Measurements from ENCODE around the gene TEAD2. TPM values are rescaled to one million over a fixed set of nuclear protein-coding genes. Genes with fewer than 3 reads are reported as not detected.
A peak's percentile ranks its signal among the peaks of the same experiment; 100 is the strongest.

TEAD2 gene
- total and polyA plus RNA-seq, 9 of the 15 experiments (the other 6 are each of a cell fraction or from before 2014, with no cell fraction given), result 1.6 to 27.0 (median 13.9) TPM

GRCh38 chr19:49324801-49325576 lies 37.2 kb downstream of the TEAD2 start, which contains the start of gene SLC6A16:
TSS of gene SLC6A16 (minus strand) at chr19:49325191. CDS start at chr19:49311347, 13,844 bp downstream.
- no peaks in the 10 kb centered on the region for H3K79me2 ChIP-seq (ENCODE audit: control insufficient read depth, insufficient read depth, low read length)
- 77% methylated on average over 31 of the region's 38 CpGs for WGBS (ENCODE audit: insufficient coverage, low coverage, missing lambda C conversion rate)
- no peak within 1 kb of the TSS for H3K27ac ChIP-seq (ENCODE audit: extremely low read depth, low read depth, low read length)
- ChIA-PET CTCF (ENCODE audit: low intra/inter-chr PET ratio) (no interaction called here), POLR2A (interaction anchor here (0.5 kb wide), 1 partner anchor 332 kb away, joined by 3 read pairs; the partner anchor contains the start of gene GYS1)
- intact Hi-C loops (cut with micrococcal nuclease), result no loop called here
- H3K4me1 ChIP-seq (replicated peaks in 1 of 2; ENCODE audit: control insufficient read depth in 2 of 2, insufficient read depth in 2 of 2, low read length in 2 of 2), result peaks cover 1 to 18% of the 10 kb centered on the region in 2 experiments; a peak in 4 of 5 replicates
- H3K9me3 ChIP-seq (replicated peaks; ENCODE audit: control insufficient read depth, insufficient read depth, low read depth, low read length), result no peaks in the 10 kb centered on the region
- no peak for ATAC-seq
- BruUV-seq (replicated peaks), result no TSS peak
- H3K4me3 ChIP-seq, result no peak within 1 kb of the TSS
- no peaks in the 10 kb centered on the region for H3K9me1 ChIP-seq (ENCODE audit: control insufficient read depth, insufficient read depth, low read length)
- DNase-seq (ENCODE audit: extremely low read depth in 1 of 4, low spot score in 3 of 4), result no peak
- H3K4me2 ChIP-seq (ENCODE audit: insufficient read depth, low read length), result no peak within 1 kb of the TSS
- no peak within 1 kb of the TSS for H3K9ac ChIP-seq (ENCODE audit: insufficient read depth in 1 of 2, low read depth in 2 of 2, low read length in 2 of 2)
- no peaks in the 10 kb centered on the region for H3K27me3 ChIP-seq (ENCODE audit: control insufficient read depth in 2 of 2, insufficient read depth in 2 of 2, low read length in 2 of 2)
- in situ Hi-C loops (cut with MboI), result no loop called here
- no peaks in the 10 kb centered on the region for H4K20me1 ChIP-seq (replicated peaks; ENCODE audit: control insufficient read depth, insufficient read depth, low read length)
- no peaks in the 10 kb centered on the region for H3K36me3 ChIP-seq (ENCODE audit: control insufficient read depth, insufficient read depth, low read length)
- FAIRE-seq, result no peak
- no peak within 1 kb of the TSS; the same call in 1 of the 2 replicates for H2AFZ ChIP-seq (ENCODE audit: low read depth, low read length)
- TF ChIP-seq CREB1 (IDR thresholded peaks at IDR 0.05) (no peak), CREB1 (CRISPR knock-in tag; IDR thresholded peaks at IDR 0.05) (no peak), MLLT1 (IDR thresholded peaks at IDR 0.05) (peak in 1 of 2 experiments; percentile 79; a peak in 2 of 4 replicates), ZNF436 (CRISPR knock-in tag; IDR thresholded peaks at IDR 0.05) (no peak), ZBTB49 (CRISPR knock-in tag; IDR thresholded peaks at IDR 0.05; ENCODE audit: borderline replicate concordance) (no peak), E2F6 (IDR thresholded peaks at IDR 0.05; ENCODE audit: borderline replicate concordance in 1 of 2, extremely low read depth in 1 of 2, insufficient read depth in 1 of 2, insufficient read length in 1 of 2, low read depth in 1 of 2, low read length in 1 of 2, poor library complexity in 1 of 2, severe bottlenecking in 1 of 2) (peak; percentile 77 to 82), ZNF280A (IDR thresholded peaks at IDR 0.05; ENCODE audit: low read depth, partially characterized antibody) (no peak), ZNF121 (CRISPR knock-in tag; conservative IDR thresholded peaks at IDR 0.05) (no peak), TCF7 (IDR thresholded peaks at IDR 0.05; ENCODE audit: borderline replicate concordance) (no peak), POU5F1 (IDR thresholded peaks at IDR 0.05; ENCODE audit: borderline replicate concordance, low read depth, low read length, partially characterized antibody) (no peak), KDM1A (IDR thresholded peaks at IDR 0.05) (no peak), MAX (CRISPR knock-in tag; IDR thresholded peaks at IDR 0.05) (0 out of 2 replicates have a peak, but pooled peaks have one; percentile 21), SNIP1 (IDR thresholded peaks at IDR 0.05; ENCODE audit: low read depth) (no peak), ZBTB17 (CRISPR knock-in tag; IDR thresholded peaks at IDR 0.05) (no peak), OTX1 (CRISPR knock-in tag; IDR thresholded peaks at IDR 0.05) (no peak)

Data from K562 (cell line).